Glomerular visceral epithelial cell (primary cell): ENCODE results near the gene BTNL2.

Experiments
- DNase-seq: peaks from one replicate; pipeline ENCODE4 v3.0.0-alpha.2; 2016; ENCODE audit errors: extremely low spot score

The BTNL2 gene

DNA sequence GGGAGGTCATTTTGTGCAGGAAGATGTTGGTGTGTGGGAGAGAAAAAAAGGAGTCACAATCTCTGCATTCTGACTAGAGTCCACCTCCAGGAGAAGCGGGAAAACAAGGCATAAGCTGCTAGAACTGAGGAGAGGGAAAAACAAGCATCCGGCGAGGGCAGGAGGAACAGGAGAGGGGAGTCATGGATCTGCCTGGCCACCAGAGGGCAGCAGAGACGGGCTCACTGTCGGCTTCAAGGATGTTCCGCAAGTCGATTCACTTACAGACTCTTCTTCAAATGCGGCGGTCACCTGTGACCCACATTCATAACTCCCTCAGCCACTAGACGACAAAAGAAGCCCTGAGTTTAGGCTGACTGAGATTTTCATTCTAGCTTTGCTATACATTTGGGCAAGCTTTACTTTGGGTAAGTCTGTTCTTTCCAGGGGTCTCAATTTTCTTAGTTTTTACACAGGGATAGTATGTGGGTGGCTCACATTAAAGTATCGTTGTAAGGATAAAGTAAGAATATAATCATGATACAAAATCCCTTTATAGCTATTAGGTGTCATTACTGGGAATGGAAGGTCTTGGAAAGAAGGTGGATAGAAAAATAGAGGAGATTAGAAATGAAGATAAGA, 6.6 kb upstream of the BTNL2 start:
- DNase-seq = peak; percentile 76

- DNase-seq = no peak
Measured at GRCh38 chr6:32411566-32412327, 4.8 kb upstream of the BTNL2 start.

DNA sequence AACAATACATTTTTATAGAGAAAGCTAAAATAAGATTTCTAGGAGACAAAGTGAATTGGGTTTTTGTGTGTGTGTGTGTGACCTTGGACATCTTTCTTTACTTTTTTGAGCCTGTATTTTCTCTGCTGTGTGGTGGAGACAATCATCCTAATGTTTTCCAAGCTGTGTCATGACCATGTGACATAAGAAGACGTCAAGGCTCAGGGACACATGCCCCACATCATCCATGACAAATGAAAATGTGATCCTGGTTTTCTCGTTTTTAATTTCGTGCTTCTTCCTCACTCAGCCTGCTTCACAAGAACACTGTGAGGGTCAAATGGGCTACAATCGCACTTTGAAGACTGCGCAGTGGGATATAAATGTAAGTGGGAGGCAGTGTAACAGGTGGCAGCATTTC, 3.9 kb upstream of the BTNL2 start:
- DNase-seq = no peak

GRCh38 chr6:32406197-32406596, 784 bp downstream of the BTNL2 start:
- no peak for DNase-seq

DNA sequence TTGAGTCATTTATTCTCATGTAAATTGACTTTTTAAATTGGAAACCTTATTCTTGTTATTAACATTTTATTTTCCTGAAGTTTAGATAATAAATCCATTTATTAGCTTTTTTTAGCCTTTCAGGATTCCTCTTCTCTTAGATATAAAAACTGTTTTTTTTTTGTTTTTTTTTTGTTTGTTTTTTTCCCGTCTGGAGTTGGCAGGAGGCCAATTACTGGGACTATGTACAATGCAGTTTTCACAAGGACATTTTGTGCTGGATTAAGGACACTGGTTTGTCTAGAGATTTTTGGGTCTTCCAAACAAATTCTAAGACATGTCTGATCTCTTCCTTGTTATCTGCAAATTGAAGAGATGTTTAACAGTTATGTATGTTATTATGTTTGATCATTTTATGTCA, 1.3 kb downstream of the BTNL2 start:
- no peak for DNase-seq

- DNase-seq = no peak
Measured at GRCh38 chr6:32402812-32403211, 4.2 kb downstream of the BTNL2 start.

GRCh38 chr6:32401284-32401963, 5.6 kb downstream of the BTNL2 start:
- DNase-seq = no peak

DNA sequence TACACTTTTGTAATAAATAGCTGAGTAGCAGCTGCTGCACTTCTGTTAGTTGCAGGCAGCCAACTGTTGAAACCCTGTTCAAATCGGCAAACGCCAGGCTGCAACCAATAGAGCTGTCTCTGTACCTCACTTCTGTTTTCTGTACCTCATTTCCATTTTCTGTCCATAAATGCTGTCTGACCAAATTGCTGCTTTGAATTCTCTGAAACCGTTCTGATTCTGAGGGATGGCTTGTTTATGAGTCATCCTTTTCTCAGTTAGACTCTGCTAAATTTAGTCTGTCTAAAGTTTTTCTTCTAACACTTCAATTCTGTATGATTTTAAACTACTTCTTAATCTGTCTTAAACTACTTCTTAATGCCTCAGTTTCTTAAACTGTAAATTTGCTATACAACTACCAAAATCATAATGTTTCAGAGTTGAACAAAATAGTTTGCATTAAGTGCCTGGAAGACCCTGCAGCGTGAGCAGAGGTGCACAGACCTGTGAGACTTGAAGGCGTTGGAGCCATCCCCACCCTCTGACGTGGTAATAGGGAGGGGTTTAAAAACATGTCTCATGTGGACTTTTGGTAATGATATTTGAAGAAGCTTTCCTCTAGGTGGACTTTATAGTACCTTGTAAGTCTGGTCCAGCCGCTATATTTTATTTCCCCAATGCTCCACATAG, 9.6 kb downstream of the BTNL2 start:
- no peak for DNase-seq

- DNase-seq = no peak
Measured at GRCh38 chr6:32396028-32396427, 11.0 kb downstream of the BTNL2 start.

DNA sequence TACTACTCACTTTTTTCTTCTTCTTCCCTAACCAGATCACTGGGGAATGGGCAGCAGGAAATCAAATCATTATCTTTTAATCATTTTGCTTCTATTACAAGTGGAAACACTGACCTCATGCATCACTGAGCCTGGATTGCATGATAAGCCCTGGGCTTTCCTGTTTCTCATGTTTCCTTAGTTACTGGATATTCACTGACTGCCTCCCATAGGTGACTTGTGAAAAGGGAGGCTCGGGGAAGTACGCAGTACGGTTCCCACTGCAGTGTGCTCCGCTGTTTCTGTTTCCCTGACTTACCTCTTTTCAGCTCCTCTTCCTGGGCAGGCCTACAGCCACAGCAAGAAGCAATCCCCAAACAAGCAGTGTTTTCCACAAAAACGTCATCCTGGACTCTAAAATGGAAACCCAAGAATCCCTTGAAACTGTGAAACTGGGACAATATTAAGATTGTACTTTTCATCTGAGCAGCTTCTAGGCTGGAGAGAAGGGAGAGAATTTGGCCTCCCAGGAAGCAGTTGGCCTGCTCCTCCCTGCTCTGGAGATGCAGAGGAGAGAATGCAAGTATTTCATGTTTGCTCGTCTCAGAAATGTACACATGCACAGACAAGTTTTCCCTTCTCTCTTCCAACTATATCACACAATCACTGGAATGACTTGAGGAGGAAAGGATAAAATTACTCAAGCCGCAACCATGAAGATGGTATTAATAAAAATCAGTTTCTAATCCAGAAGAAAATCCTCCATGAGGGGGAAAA, 13.1 kb downstream of the BTNL2 start:
- peak; percentile 29 for DNase-seq

DNA sequence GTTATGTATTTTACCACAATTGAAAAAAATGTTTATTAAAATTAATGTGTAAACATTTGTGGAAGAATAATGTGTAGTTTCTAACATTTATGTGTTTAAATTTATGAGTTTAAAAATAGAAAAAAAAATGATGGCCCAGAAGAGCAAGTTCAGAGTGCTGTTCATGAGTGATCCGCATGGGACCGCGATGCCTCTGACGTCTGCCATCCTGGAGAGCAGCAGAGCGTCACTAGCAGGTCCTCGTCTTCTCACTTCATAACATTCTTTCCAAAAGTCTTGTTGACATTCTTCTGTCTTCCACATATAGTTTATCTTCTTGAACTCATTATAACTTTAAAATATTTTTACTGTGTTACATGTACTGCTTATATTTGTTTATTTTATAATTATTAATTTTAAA, 15.5 kb downstream of the BTNL2 start:
- no peak for DNase-seq

GRCh38 chr6:32387589-32388340, 19.2 kb downstream of the BTNL2 start:
- no peak for DNase-seq

DNA sequence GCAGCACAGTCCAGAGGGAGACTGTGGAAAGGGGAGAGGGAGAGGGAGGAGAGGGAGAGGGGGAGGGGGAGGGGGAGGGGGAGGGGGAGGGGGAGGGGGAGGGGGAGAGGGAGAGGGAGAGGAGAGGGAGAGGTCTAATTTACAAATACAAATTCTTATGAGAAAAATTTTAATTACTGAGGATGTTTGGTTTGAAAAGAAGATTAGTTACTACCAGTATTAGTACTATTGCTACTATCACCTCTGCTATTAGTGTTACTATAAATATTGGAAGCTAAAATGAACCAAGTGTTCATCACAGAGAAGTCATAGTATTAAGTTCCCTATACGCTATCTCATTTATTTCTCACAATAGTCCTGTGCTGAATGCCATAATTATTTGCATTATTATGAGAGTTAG, 20.9 kb downstream of the BTNL2 start:
- DNase-seq = no peak

DNA sequence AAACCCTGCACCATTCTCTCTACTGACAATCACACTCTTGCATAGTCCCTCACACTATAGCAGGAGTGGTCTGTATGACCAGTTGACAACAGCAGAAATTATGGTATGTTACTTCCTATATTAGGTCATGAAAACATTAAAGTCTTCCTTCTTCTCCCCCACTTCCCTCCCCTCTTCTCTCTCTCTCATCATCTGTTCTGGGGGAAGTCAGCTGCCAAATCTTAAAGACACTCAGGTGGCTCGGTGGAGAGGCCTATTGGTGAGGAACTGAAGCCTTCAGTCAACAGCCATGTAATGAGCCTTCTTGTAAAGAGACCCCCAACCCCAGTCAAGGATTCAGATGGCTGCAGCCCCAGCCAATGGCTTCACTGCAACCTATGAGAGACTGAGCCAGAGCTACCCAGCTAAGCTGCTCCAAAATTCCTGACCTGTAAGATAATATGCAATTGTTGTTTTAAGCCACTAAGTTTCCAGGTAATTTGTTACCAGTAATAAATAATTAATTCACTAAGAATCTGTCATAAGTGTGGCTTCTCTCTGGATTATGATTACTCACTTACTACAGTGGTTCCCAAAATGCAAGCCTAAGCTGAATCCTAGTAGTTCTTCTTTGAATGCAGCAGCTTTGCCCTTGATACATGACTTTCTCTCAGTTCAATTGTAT, 24.1 kb downstream of the BTNL2 start:
- DNase-seq = no peak

DNA sequence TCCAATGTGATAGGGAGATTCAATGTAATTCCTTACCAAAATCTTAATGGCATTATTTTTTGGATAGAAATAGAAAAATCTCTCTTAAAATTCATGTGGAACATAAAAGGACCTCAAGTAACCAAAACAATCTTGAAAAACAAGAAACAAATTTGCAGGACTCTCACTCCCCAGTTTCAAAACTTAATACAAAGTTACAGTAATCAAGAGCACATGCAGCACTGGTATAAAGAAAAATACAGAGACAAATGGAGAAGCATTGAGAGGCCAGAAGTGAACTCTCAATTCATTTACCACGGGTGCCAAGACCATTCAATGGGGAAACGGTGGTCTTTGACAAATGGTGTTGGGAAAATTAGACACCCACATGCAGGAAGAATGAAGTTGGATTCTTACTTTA, 27.4 kb downstream of the BTNL2 start:
- DNase-seq = no peak

- DNase-seq = no peak
Measured at GRCh38 chr6:32375739-32376529, 31.0 kb downstream of the BTNL2 start.

DNA sequence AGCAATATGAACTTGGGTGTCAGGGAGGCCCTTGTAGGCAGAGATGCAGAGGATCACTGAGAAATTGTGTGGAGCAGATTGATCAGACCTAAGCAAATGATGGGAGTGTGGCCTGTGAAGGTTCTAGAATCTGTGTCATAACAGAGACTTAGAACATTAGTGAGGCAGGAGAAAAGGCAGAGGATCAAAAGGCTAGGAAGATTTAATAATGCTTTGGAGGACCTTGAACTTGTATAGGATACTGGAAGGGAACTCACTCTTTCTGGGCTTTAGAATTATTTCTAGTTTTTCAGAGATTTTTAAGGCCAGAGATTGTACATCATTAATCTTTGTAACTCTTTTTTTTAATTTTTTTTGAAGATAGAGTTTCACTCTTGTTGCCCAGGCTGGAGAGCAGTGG, 35.2 kb downstream of the BTNL2 start, which contains the start of gene TSBP1:
TSBP1 (minus strand) TSS at position 101 of the 400 bp plus-strand sequence. CDS start 197 bp downstream, outside the sequence.
- no peak for DNase-seq

DNA sequence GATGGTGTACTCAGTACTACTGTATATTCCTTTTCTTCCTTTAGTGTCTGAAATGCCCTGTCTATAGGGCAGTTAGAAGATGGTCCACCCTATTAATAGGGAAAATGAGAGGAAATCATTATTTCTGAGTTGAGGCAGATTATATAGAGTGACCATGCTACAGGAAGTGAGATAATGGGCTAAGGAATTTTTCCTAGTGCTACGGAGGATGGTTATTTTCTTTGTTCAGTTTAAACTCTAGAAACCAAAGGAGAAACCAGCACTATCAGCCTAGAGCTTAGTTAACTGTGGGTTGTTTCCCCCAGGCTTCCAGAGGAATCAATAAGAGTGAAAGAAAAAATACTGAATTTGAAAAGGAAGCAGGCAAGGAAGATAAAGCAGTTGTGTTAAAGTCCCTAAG, 35.8 kb downstream of the BTNL2 start:
- DNase-seq = no peak

DNA sequence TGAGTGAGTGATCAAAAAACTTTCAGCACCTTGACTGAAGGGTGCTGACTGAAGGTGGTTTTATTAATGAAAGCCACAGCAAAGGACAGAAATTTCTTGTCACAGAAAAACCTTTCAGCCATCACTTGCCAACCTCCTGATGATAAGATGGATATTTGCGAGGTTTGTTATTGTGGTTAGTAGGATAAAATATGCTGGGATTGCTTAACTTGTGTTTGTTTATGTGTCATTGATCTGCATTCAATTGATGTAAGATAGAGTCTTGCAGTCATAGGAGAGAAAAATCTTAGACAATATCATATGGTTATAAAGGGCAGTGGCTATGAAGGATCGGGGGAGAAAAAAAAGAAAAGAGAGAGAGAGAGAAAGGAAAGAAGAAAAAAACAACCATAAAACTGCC, 36.5 kb downstream of the BTNL2 start:
- DNase-seq = no peak

DNA sequence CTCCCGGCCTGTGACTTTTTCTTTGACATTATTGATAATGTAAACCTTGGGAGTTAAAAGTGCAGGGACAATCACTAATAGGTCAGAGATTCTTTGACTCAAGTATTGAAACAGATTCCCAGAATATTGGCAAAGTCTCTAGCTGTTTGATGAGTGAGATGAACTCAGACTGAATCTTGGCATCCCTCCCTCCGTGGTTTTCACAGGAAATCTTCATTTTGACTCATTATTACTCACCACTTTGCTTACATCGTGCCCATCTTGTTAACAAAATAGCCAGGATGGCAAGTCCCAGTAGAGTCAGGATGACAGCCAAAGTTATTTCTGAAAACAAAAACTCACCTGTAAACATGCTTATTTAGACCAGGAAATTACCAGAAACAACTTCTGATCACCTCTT, 37.3 kb downstream of the BTNL2 start:
- DNase-seq = peak; percentile 62
